ENCODE data around the gene CFHR4. TPM values are rescaled to one million over a fixed set of nuclear protein-coding genes. Genes with fewer than 3 reads are reported as not detected.

The CFHR4 gene
- total and polyA plus RNA-seq, 10 donors, result 0.32 to 0.40 TPM; not detected in 8

- no peak overlapping the region for H3K4me3 ChIP-seq
- WGBS, 5 donors, result 81 to 88% (median 82%) methylated on average over 6 of the region's 6 CpGs
- intact Hi-C loops (cut with DNase I; ENCODE audit: low total_unique reads), result no loop called here
- H3K36me3 ChIP-seq, result no peaks in the 10 kb centered on the region
- no peaks in the 10 kb centered on the region for H3K4me1 ChIP-seq
- H3K27me3 ChIP-seq (replicated peaks in 1 of 7), result no peaks in the 10 kb centered on the region
- DNase-seq, result no peak
- no peak for TF ChIP-seq CTCF (IDR thresholded peaks at IDR 0.05 in 8 of 11, conservative IDR thresholded peaks at IDR 0.05 in 3 of 11)
- no peak for TF ChIP-seq POLR2A (IDR thresholded peaks at IDR 0.05)
- TF ChIP-seq POLR2AphosphoS5 (IDR thresholded peaks at IDR 0.05), result no peak
- peaks cover 0 to 10% (median 2%) of the 10 kb centered on the region in 8 donors for H3K9me3 ChIP-seq
- no peak overlapping the region for H3K27ac ChIP-seq
Measured at GRCh38 chr1:196891251-196891650, 3.4 kb downstream of the CFHR4 start.

- intact Hi-C loops (cut with DNase I; ENCODE audit: low total_unique reads), result no loop called here
- DNase-seq, result no peak
- H3K4me3 ChIP-seq, result no peak overlapping the region
- no peak for TF ChIP-seq POLR2AphosphoS5 (IDR thresholded peaks at IDR 0.05)
- TF ChIP-seq POLR2A (IDR thresholded peaks at IDR 0.05), result no peak
- TF ChIP-seq CTCF (IDR thresholded peaks at IDR 0.05 in 8 of 11, conservative IDR thresholded peaks at IDR 0.05 in 3 of 11), result no peak
- H3K27me3 ChIP-seq (replicated peaks in 1 of 7), result peaks cover 0 to 14% (median 0%) of the 10 kb centered on the region in 7 donors
- no peaks in the 10 kb centered on the region for H3K9me3 ChIP-seq
- 67 to 76% (median 70%) methylated on average over 8 of the region's 8 CpGs for WGBS, 5 donors
- no peaks in the 10 kb centered on the region for H3K36me3 ChIP-seq
- H3K27ac ChIP-seq, result no peak overlapping the region
- no peaks in the 10 kb centered on the region for H3K4me1 ChIP-seq
Measured at GRCh38 chr1:196896355-196896754, 8.5 kb downstream of the CFHR4 start.

- intact Hi-C loops (cut with DNase I; ENCODE audit: low total_unique reads), result no loop called here
- no peak for DNase-seq
- no peaks in the 10 kb centered on the region for H3K4me1 ChIP-seq
- 18 to 47% (median 28%) methylated on average over 26 of the region's 26 CpGs for WGBS, 5 donors
- no peaks in the 10 kb centered on the region for H3K9me3 ChIP-seq
- H3K27me3 ChIP-seq (replicated peaks in 1 of 7), result peaks cover 0 to 14% (median 0%) of the 10 kb centered on the region in 7 donors
- no peak overlapping the region for H3K4me3 ChIP-seq
- TF ChIP-seq CTCF (IDR thresholded peaks at IDR 0.05 in 8 of 11, conservative IDR thresholded peaks at IDR 0.05 in 3 of 11) (no peak), POLR2A (IDR thresholded peaks at IDR 0.05) (no peak), POLR2AphosphoS5 (IDR thresholded peaks at IDR 0.05) (no peak)
- no peak overlapping the region for H3K27ac ChIP-seq
- no peaks in the 10 kb centered on the region for H3K36me3 ChIP-seq
Measured at GRCh38 chr1:196897158-196897828, 9.4 kb downstream of the CFHR4 start.

GRCh38 chr1:196902344-196902743 is 14.5 kb downstream of the CFHR4 start:
- no peaks in the 10 kb centered on the region for H3K4me1 ChIP-seq
- H3K9me3 ChIP-seq, result no peaks in the 10 kb centered on the region
- intact Hi-C loops (cut with DNase I; ENCODE audit: low total_unique reads), result no loop called here
- H3K27me3 ChIP-seq (replicated peaks in 1 of 7), result peaks cover 0 to 10% (median 0%) of the 10 kb centered on the region in 7 donors
- no peaks in the 10 kb centered on the region for H3K36me3 ChIP-seq
- no peak for TF ChIP-seq CTCF (IDR thresholded peaks at IDR 0.05 in 8 of 11, conservative IDR thresholded peaks at IDR 0.05 in 3 of 11)
- DNase-seq, result no peak
- WGBS, 5 donors, result 77 to 86% (median 80%) methylated on average over 2 of the region's 2 CpGs
- no peak overlapping the region for H3K4me3 ChIP-seq
- no peak overlapping the region for H3K27ac ChIP-seq

Measured in spleen (tissue), 11 donors.